Fibroblast of mammary gland (primary cell): ENCODE results near the gene FAM24A.
A peak's percentile ranks its signal among the peaks of the same experiment; 100 is the strongest.
"Not testable (repeated sequence)": the region's sequence is repeated elsewhere in the genome, so short reads cannot be mapped to it uniquely, and the experiment has no call there.

Source experiments
- DNase-seq: peaks from one replicate; pipeline ENCODE4 v3.0.0-alpha.2; 2010; ENCODE audit warnings: low read depth
- H3K4me3 ChIP-seq: 2 replicates; pipeline ENCODE4 v1.5.1; 2011; ENCODE audit warnings: low read depth, mild to moderate bottlenecking, low read length, moderate library complexity; ENCODE audit not compliant: control insufficient read depth
- CTCF ChIP-seq: conservative IDR thresholded peaks from 2 replicates; pipeline ENCODE4 v1.5.1; 2011; ENCODE audit warnings: low read depth, low read length, inconsistent platforms; ENCODE audit not compliant: control insufficient read depth, insufficient read depth

The FAM24A gene

GRCh38 chr10:122884166-122884565 is 26.2 kb upstream of the FAM24A start:
- TF ChIP-seq CTCF: no peak
- DNase-seq: no peak
- no peak overlapping the region for H3K4me3 ChIP-seq

GRCh38 chr10:122894261-122894944 is 16.0 kb upstream of the FAM24A start:
- no peak for TF ChIP-seq CTCF
- no peak overlapping the region for H3K4me3 ChIP-seq

GRCh38 chr10:122903861-122904260 is 6.5 kb upstream of the FAM24A start:
- H3K4me3 ChIP-seq, DNase-seq: not testable (repeated sequence)

More at GRCh38 chr10:122894261-122894944, 16.0 kb upstream of the FAM24A start:
- DNase-seq: no peak

- no peak for TF ChIP-seq CTCF
- DNase-seq: peak; percentile 50
- H3K4me3 ChIP-seq: no peak overlapping the region
These were observed 1.6 kb downstream of the FAM24A start for GRCh38 chr10:122911889-122912484.

GRCh38 chr10:122915700-122916099 is 5.3 kb downstream of the FAM24A start:
- TF ChIP-seq CTCF: no peak
- H3K4me3 ChIP-seq: no peak overlapping the region
- no peak for DNase-seq

- no peak overlapping the region for H3K4me3 ChIP-seq
- no peak for TF ChIP-seq CTCF
- no peak for DNase-seq
These were observed 19.7 kb downstream of the FAM24A start for GRCh38 chr10:122930140-122930539.

GRCh38 chr10:122931088-122931906 is 20.9 kb downstream of the FAM24A start:
- no peak for DNase-seq
- no peak for TF ChIP-seq CTCF

More at GRCh38 chr10:122931088-122931906, 20.9 kb downstream of the FAM24A start:
- no peak overlapping the region for H3K4me3 ChIP-seq
